ENCODE data around the gene CTSO.

Gene CTSO

GRCh38 chr4:155879767-155880166, 73.9 kb downstream of the CTSO start:
- Mint-ChIP-seq H3K27ac (no peak overlapping the region), H3K4me3 (no peak overlapping the region), H3K9me3 (no peaks in the 10 kb centered on the region), H3K27me3 (no peaks in the 10 kb centered on the region), H3K36me3 (ENCODE audit: low read depth) (no peaks in the 10 kb centered on the region), H3K4me1 (no peaks in the 10 kb centered on the region)
- DNase-seq = no peak
- ATAC-seq = no peak

GRCh38 chr4:155878611-155879010, 75.1 kb downstream of the CTSO start:
- Mint-ChIP-seq H3K27ac (no peak overlapping the region), H3K27me3 (peaks cover 1% of the 10 kb centered on the region), H3K36me3 (ENCODE audit: low read depth) (no peaks in the 10 kb centered on the region), H3K4me1 (no peaks in the 10 kb centered on the region), H3K9me3 (no peaks in the 10 kb centered on the region), H3K4me3 (no peak overlapping the region)
- DNase-seq (peak; percentile 1), ATAC-seq (peak; percentile 57)

GRCh38 chr4:155877971-155878370, 75.7 kb downstream of the CTSO start:
- no peaks in the 10 kb centered on the region for H3K9me3 Mint-ChIP-seq
- H3K27ac Mint-ChIP-seq = no peak overlapping the region
- DNase-seq (no peak), ATAC-seq (no peak)
- H3K36me3 Mint-ChIP-seq (ENCODE audit: low read depth) = no peaks in the 10 kb centered on the region
- H3K27me3 Mint-ChIP-seq = peaks cover 1% of the 10 kb centered on the region
- H3K4me3 Mint-ChIP-seq = no peak overlapping the region
- no peaks in the 10 kb centered on the region for H3K4me1 Mint-ChIP-seq

GRCh38 chr4:155875878-155876277, 77.8 kb downstream of the CTSO start:
- Mint-ChIP-seq H3K4me1 (no peaks in the 10 kb centered on the region), H3K36me3 (ENCODE audit: low read depth) (no peaks in the 10 kb centered on the region), H3K9me3 (no peaks in the 10 kb centered on the region), H3K27me3 (peaks cover 1% of the 10 kb centered on the region), H3K4me3 (no peak overlapping the region), H3K27ac (no peak overlapping the region)
- no peak for ATAC-seq
- no peak for DNase-seq
